ENCODE measurements around the gene SLC8A3. TPM values are rescaled to one million over a fixed set of nuclear protein-coding genes. Genes with fewer than 3 reads are reported as not detected.

The SLC8A3 gene
- total RNA-seq, 1 experiment from 2014 or later: not detected

GRCh38 chr14:70059545-70059944, 129.2 kb downstream of the SLC8A3 start:
- ATAC-seq: no peak
- TF ChIP-seq CTCF (IDR thresholded peaks at IDR 0.05 in 2 of 3, conservative IDR thresholded peaks at IDR 0.05 in 1 of 3; ENCODE audit: borderline replicate concordance in 1 of 3, insufficient read depth in 1 of 3, low read depth in 2 of 3, low read length in 2 of 3) (no peak), POLR2AphosphoS5 (IDR thresholded peaks at IDR 0.05; ENCODE audit: low read depth, low read length) (no peak), SP1 (IDR thresholded peaks at IDR 0.05; ENCODE audit: low read depth) (no peak), SRF (IDR thresholded peaks at IDR 0.05; ENCODE audit: low read depth) (no peak), EZH2 (IDR thresholded peaks at IDR 0.05) (no peak), REST (IDR thresholded peaks at IDR 0.05; ENCODE audit: low read depth) (no peak), ZNF274 (IDR thresholded peaks at IDR 0.05; ENCODE audit: low read depth, low read length) (no peak), EZH2phosphoT487 (IDR thresholded peaks at IDR 0.05; ENCODE audit: borderline replicate concordance) (no peak), CBX3 (IDR thresholded peaks at IDR 0.05; ENCODE audit: low read depth) (no peak), POLR2A (IDR thresholded peaks at IDR 0.05; ENCODE audit: borderline replicate concordance, extremely low read depth, insufficient read depth, insufficient read length) (no peak), YY1 (IDR thresholded peaks at IDR 0.05; ENCODE audit: extremely low read depth, insufficient replicate concordance, low read depth, low read length) (no peak), SIN3A (IDR thresholded peaks at IDR 0.05; ENCODE audit: low read depth) (no peak), ZBTB33 (IDR thresholded peaks at IDR 0.05; ENCODE audit: extremely low read depth, insufficient replicate concordance, low read length) (no peak), FOSL1 (IDR thresholded peaks at IDR 0.05; ENCODE audit: low read depth) (no peak), ELF1 (IDR thresholded peaks at IDR 0.05; ENCODE audit: borderline replicate concordance, low read depth) (no peak), JUND (IDR thresholded peaks at IDR 0.05) (no peak), ZFX (IDR thresholded peaks at IDR 0.05) (no peak), EGR1 (IDR thresholded peaks at IDR 0.05; ENCODE audit: low read depth) (no peak)
- TF ChIP-seq, protein P1, sequence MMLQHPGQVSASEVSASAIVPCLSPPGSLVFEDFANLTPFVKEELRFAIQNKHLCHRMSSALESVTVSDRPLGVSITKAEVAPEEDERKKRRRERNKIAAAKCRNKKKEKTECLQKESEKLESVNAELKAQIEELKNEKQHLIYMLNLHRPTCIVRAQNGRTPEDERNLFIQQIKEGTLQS (IDR thresholded peaks at IDR 0.05): no peak
- no peak overlapping the region for H2AFZ ChIP-seq (ENCODE audit: low read depth, low read length, poor library complexity, severe bottlenecking)
- no peak overlapping the region for H3K9ac ChIP-seq (ENCODE audit: low read length)
- H3K9me3 ChIP-seq (ENCODE audit: control insufficient read depth in 1 of 2, insufficient read depth in 1 of 2, low read depth in 1 of 2, low read length in 2 of 2): no peaks in the 10 kb centered on the region
- no peaks in the 10 kb centered on the region for H3K36me3 ChIP-seq (ENCODE audit: control insufficient read depth in 1 of 2, insufficient read depth in 2 of 2, low read length in 2 of 2)
- no peaks in the 10 kb centered on the region for H3K79me2 ChIP-seq (ENCODE audit: insufficient read depth, low read length)
- intact Hi-C loops (cut with micrococcal nuclease): no loop called here
- H3K4me2 ChIP-seq (ENCODE audit: low read length): no peak overlapping the region
- ChIA-PET POLR2A (no interaction called here), CTCF (no interaction called here), RAD21 (ENCODE audit: low non-redundant PET in 1 of 2, low total read pairs in 2 of 2, uncharacterized antibody in 2 of 2, unreplicated experiment in 2 of 2) (no interaction called here)
- no peak overlapping the region for H3K27ac ChIP-seq (ENCODE audit: low read depth, low read length)
- DNase-seq (ENCODE audit: low read depth, low spot score): no peak
- no peak overlapping the region for H3K4me3 ChIP-seq (replicated peaks in 1 of 2; ENCODE audit: low read depth in 1 of 2, low read length in 2 of 2)
- H3K27me3 ChIP-seq (ENCODE audit: insufficient read depth, low read length): peaks cover 24% of the 10 kb centered on the region; the same call in 1 of the 2 replicates
- peaks cover 0 to 11% of the 10 kb centered on the region in 2 experiments; a peak in 2 of 4 replicates for H3K4me1 ChIP-seq (ENCODE audit: control insufficient read depth in 1 of 2, insufficient read depth in 2 of 2, low read length in 2 of 2)
- H4K20me1 ChIP-seq (ENCODE audit: insufficient read depth): no peaks in the 10 kb centered on the region
- BruUV-seq (replicated peaks): no TSS peak
- no peaks in the 10 kb centered on the region for H3K9me2 ChIP-seq (ENCODE audit: insufficient read depth)
